OCI-M2 (cell line): ENCODE results near the gene TRABD2B.
"Not testable (repeated sequence)": the region's sequence is repeated elsewhere in the genome, so short reads cannot be mapped to it uniquely, and the experiment has no call there.

Experiments
- DNase-seq: peaks from one replicate; lab custom pipeline; 2025; ENCODE audit not compliant: unreplicated experiment; lab: John Stamatoyannopoulos, UW

TRABD2B gene

GRCh38 chr1:47970882-47971281 is 26.3 kb downstream of the TRABD2B start:
- DNase-seq: no peak

- no peak for DNase-seq
These were observed 27.7 kb downstream of the TRABD2B start for GRCh38 chr1:47969478-47969877.

- no peak for DNase-seq
These were observed 28.7 kb downstream of the TRABD2B start for GRCh38 chr1:47968556-47968888.

GRCh38 chr1:47967864-47968555 is 29.2 kb downstream of the TRABD2B start:
- DNase-seq: no peak

GRCh38 chr1:47965816-47966215 is 31.4 kb downstream of the TRABD2B start:
- no peak for DNase-seq

GRCh38 chr1:47964636-47965035 is 32.5 kb downstream of the TRABD2B start:
- no peak for DNase-seq

- DNase-seq: no peak
These were observed 33.4 kb downstream of the TRABD2B start for GRCh38 chr1:47963568-47964358.

- no peak for DNase-seq
These were observed 34.3 kb downstream of the TRABD2B start for GRCh38 chr1:47962750-47963492.

GRCh38 chr1:47961835-47962234 is 35.4 kb downstream of the TRABD2B start:
- not testable (repeated sequence) for DNase-seq

- DNase-seq: not testable (repeated sequence)
These were observed 40.7 kb downstream of the TRABD2B start for GRCh38 chr1:47956491-47956890.

GRCh38 chr1:47953661-47954060 is 43.5 kb downstream of the TRABD2B start:
- DNase-seq: no peak

- DNase-seq: no peak
These were observed 45.5 kb downstream of the TRABD2B start for GRCh38 chr1:47951545-47952235.

GRCh38 chr1:47951026-47951425 is 46.2 kb downstream of the TRABD2B start:
- DNase-seq: no peak

- no peak for DNase-seq
These were observed 46.7 kb downstream of the TRABD2B start for GRCh38 chr1:47950471-47950870.

GRCh38 chr1:47948126-47948525 is 49.1 kb downstream of the TRABD2B start:
- no peak for DNase-seq

GRCh38 chr1:47947531-47947930 is 49.7 kb downstream of the TRABD2B start:
- DNase-seq: no peak

GRCh38 chr1:47944561-47944960 is 52.6 kb downstream of the TRABD2B start:
- no peak for DNase-seq

- DNase-seq: no peak
These were observed 55.0 kb downstream of the TRABD2B start for GRCh38 chr1:47942240-47942629.

- DNase-seq: no peak
These were observed 55.5 kb downstream of the TRABD2B start for GRCh38 chr1:47941609-47942239.

- no peak for DNase-seq
These were observed 56.4 kb downstream of the TRABD2B start for GRCh38 chr1:47940779-47941178.

GRCh38 chr1:47940326-47940725 is 56.9 kb downstream of the TRABD2B start:
- DNase-seq: no peak
